ENCODE measurements around the gene GZMM. TPM values are rescaled to one million over a fixed set of nuclear protein-coding genes. Genes with fewer than 3 reads are reported as not detected.

The GZMM gene
- total and polyA plus RNA-seq, 2 of the 13 experiments (the other 11 are each of a cell fraction or from before 2014, with no cell fraction given): 0.07 TPM; not detected in 1

- peak; percentile 5 for TF ChIP-seq SRSF1 (optimal IDR thresholded peaks at IDR 0.05; ENCODE audit: low read depth, low read length)
- no peak for TF ChIP-seq RELA (CRISPR knock-in tag; IDR thresholded peaks at IDR 0.05)
- TF ChIP-seq ZNF878 (CRISPR knock-in tag; IDR thresholded peaks at IDR 0.05): no peak
- TF ChIP-seq SRY (CRISPR knock-in tag; IDR thresholded peaks at IDR 0.05): peak; percentile 24; the same call in 1 of the 2 replicates
- no peak for TF ChIP-seq FOXC1 (CRISPR knock-in tag; IDR thresholded peaks at IDR 0.05; ENCODE audit: borderline replicate concordance)
- TF ChIP-seq ISL2 (CRISPR knock-in tag; IDR thresholded peaks at IDR 0.05): no peak
- TF ChIP-seq NFKBIZ (CRISPR knock-in tag; IDR thresholded peaks at IDR 0.05): no peak
- TF ChIP-seq ATF7-NPFF (CRISPR knock-in tag; IDR thresholded peaks at IDR 0.05; ENCODE audit: low read depth): peak; percentile 81; the same call in 1 of the 2 replicates
- TF ChIP-seq ZFP82 (CRISPR knock-in tag; IDR thresholded peaks at IDR 0.05; ENCODE audit: borderline replicate concordance): 0 out of 2 replicates have a peak, but pooled peaks have one; percentile 4
- 0 out of 2 replicates have a peak, but pooled peaks have one; percentile 39 for TF ChIP-seq IRX3 (CRISPR knock-in tag; IDR thresholded peaks at IDR 0.05; ENCODE audit: borderline replicate concordance, low read depth)
- TF ChIP-seq EP300 (IDR thresholded peaks at IDR 0.05; ENCODE audit: low read depth in 2 of 2, low read length in 2 of 2): no peak
- TF ChIP-seq EP300 (CRISPR knock-in tag; IDR thresholded peaks at IDR 0.05; ENCODE audit: borderline replicate concordance): no peak
- TF ChIP-seq ZC3H13 (CRISPR knock-in tag; IDR thresholded peaks at IDR 0.05): peak; percentile 0; the same call in 1 of the 2 replicates
- no peak for TF ChIP-seq NR3C1 (CRISPR knock-in tag; IDR thresholded peaks at IDR 0.05)
- no peak for TF ChIP-seq PCBP2 (optimal IDR thresholded peaks at IDR 0.05; ENCODE audit: low read depth, low read length, poor library complexity, severe bottlenecking)
- no peak for TF ChIP-seq ZNF44 (CRISPR knock-in tag; IDR thresholded peaks at IDR 0.05)
- no peak; the same call in 1 of the 2 replicates for TF ChIP-seq ZNF747 (CRISPR knock-in tag; IDR thresholded peaks at IDR 0.05; ENCODE audit: borderline replicate concordance)
- no peak for TF ChIP-seq STAG1 (CRISPR knock-in tag; IDR thresholded peaks at IDR 0.05)
- peak; percentile 78 for TF ChIP-seq ZNF564 (CRISPR knock-in tag; IDR thresholded peaks at IDR 0.05)
- no peak; the same call in 1 of the 2 replicates for TF ChIP-seq CHD4 (IDR thresholded peaks at IDR 0.05; ENCODE audit: borderline replicate concordance, low read length)
- TF ChIP-seq XBP1 (CRISPR knock-in tag; IDR thresholded peaks at IDR 0.05): no peak
- no peak for TF ChIP-seq ZMYM3 (CRISPR knock-in tag; IDR thresholded peaks at IDR 0.05)
- TF ChIP-seq PRDM10 (CRISPR knock-in tag; IDR thresholded peaks at IDR 0.05; ENCODE audit: low read depth): no peak; the same call in 1 of the 2 replicates
- 0 out of 2 replicates have a peak, but pooled peaks have one; percentile 37 for TF ChIP-seq CHCHD3 (CRISPR knock-in tag; IDR thresholded peaks at IDR 0.05)
- TF ChIP-seq ZNF496 (CRISPR knock-in tag; IDR thresholded peaks at IDR 0.05; ENCODE audit: insufficient replicate concordance): no peak
- TF ChIP-seq DPF2 (CRISPR knock-in tag; IDR thresholded peaks at IDR 0.05; ENCODE audit: borderline replicate concordance, low read depth): no peak; the same call in 1 of the 2 replicates
Observed at GRCh38 chr19:531009-531752, 12.7 kb upstream of the GZMM start (continued).

All from HepG2 (cell line).